Measurements from ENCODE around the gene MTMR1. TPM values are rescaled to one million over a fixed set of nuclear protein-coding genes. Genes with fewer than 3 reads are reported as not detected.

The MTMR1 gene
- total RNA-seq, 1 experiment from 2014 or later = 36.1 TPM

DNA sequence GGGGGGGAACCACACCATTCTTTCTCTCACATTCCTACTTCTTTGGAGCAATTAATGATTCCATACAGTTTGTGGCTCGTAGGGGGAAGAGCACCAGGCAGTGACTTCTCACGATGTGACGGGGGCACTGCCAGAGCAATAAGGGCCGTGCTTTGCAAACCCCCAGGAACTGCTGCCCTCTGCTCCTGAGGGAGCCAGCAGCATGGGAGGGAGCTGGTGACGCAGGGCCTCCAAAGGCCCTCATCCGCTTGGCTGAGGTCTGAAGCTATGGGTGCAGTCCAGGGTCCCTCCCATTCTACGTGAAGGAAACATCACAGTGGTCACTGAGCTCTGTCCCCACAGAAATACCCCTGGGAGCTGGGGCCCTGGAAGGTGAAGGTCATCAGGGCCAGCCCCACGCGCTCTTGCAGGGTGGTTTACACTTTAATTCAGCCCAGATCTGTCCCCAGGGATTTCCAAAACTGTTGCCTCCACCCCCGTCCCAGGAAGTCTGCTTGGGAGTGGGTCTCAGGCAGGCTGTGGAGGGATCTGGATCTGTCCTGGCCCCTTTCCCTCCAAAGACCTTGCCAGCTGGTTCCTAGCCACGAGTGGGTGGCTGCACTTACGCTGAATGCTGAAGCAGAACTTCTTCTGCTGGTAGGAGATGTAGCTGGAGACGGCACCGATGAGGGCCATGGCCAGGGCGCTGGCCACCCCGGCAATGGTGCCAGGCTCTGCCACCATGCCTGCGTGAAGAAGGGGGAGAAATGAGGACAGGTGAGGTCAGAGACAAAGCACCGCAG, 82.6 kb downstream of the MTMR1 start (continued):
- TF ChIP-seq SIN3A (IDR thresholded peaks at IDR 0.05; ENCODE audit: borderline replicate concordance, insufficient read depth, low read depth, low read length) = no peak

DNA sequence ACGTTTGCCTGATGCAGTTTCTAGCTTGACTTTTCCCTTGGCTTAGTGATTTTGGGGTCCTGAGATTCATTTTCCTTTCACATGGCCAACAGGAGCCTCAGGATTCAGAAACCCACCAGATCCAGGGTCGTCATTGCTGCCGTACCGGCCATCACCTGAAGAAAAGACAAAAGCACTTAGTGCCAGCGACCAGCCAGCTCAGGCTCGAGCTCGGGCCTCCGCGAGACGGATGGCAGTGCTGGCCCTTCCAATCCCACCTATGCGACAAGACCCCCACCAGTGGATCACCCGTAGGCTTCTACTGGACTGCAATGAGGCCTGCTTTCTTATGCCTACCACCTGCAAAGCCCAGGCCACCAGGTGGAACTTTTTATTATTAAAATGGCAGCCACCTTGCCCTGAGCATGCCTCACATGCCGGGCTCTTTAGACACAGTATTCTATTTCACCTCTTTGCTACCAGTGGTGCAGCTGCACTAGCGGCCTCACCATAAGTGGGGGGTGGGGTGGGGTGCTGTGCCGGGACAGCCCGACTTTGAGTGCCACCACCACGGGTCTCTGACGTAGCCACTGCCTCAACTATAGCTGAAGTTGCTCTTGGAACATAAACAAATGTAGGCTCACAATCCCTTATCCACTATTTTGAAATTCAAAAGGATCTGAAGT, 84.3 kb downstream of the MTMR1 start:
- Histone ChIP-seq H3K36me3 (ENCODE audit: control insufficient read depth, insufficient read depth, low read length) (no peaks in the 10 kb centered on the region), H3K9me3 (ENCODE audit: control insufficient read depth, insufficient read depth, low read depth, low read length) (no peaks in the 10 kb centered on the region), H3K27ac (ENCODE audit: low read length) (no peak overlapping the region), H3K4me1 (ENCODE audit: control insufficient read depth, insufficient read depth, low read length) (no peaks in the 10 kb centered on the region), H3K27me3 (ENCODE audit: control insufficient read depth, insufficient read depth, low read length) (no peaks in the 10 kb centered on the region), H3K4me3 (ENCODE audit: low read depth in 2 of 2, low read length in 2 of 2) (no peak overlapping the region)
- in situ Hi-C loops (cut with HindIII; ENCODE audit: low pct_unique_long_range_greater_than_20kb, low sequenced_read_pairs) = no loop called here
- TF ChIP-seq TCF7L2 (IDR thresholded peaks at IDR 0.05; ENCODE audit: low read depth, low read length) (no peak), POLR2AphosphoS5 (IDR thresholded peaks at IDR 0.05; ENCODE audit: low read depth, low read length) (no peak), SIN3A (IDR thresholded peaks at IDR 0.05; ENCODE audit: borderline replicate concordance, insufficient read depth, low read depth, low read length) (no peak)
- TF ChIP-seq, protein P1, sequence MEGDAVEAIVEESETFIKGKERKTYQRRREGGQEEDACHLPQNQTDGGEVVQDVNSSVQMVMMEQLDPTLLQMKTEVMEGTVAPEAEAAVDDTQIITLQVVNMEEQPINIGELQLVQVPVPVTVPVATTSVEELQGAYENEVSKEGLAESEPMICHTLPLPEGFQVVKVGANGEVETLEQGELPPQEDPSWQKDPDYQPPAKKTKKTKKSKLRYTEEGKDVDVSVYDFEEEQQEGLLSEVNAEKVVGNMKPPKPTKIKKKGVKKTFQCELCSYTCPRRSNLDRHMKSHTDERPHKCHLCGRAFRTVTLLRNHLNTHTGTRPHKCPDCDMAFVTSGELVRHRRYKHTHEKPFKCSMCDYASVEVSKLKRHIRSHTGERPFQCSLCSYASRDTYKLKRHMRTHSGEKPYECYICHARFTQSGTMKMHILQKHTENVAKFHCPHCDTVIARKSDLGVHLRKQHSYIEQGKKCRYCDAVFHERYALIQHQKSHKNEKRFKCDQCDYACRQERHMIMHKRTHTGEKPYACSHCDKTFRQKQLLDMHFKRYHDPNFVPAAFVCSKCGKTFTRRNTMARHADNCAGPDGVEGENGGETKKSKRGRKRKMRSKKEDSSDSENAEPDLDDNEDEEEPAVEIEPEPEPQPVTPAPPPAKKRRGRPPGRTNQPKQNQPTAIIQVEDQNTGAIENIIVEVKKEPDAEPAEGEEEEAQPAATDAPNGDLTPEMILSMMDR (IDR thresholded peaks at IDR 0.05) = no peak
- TF ChIP-seq, protein P2, sequence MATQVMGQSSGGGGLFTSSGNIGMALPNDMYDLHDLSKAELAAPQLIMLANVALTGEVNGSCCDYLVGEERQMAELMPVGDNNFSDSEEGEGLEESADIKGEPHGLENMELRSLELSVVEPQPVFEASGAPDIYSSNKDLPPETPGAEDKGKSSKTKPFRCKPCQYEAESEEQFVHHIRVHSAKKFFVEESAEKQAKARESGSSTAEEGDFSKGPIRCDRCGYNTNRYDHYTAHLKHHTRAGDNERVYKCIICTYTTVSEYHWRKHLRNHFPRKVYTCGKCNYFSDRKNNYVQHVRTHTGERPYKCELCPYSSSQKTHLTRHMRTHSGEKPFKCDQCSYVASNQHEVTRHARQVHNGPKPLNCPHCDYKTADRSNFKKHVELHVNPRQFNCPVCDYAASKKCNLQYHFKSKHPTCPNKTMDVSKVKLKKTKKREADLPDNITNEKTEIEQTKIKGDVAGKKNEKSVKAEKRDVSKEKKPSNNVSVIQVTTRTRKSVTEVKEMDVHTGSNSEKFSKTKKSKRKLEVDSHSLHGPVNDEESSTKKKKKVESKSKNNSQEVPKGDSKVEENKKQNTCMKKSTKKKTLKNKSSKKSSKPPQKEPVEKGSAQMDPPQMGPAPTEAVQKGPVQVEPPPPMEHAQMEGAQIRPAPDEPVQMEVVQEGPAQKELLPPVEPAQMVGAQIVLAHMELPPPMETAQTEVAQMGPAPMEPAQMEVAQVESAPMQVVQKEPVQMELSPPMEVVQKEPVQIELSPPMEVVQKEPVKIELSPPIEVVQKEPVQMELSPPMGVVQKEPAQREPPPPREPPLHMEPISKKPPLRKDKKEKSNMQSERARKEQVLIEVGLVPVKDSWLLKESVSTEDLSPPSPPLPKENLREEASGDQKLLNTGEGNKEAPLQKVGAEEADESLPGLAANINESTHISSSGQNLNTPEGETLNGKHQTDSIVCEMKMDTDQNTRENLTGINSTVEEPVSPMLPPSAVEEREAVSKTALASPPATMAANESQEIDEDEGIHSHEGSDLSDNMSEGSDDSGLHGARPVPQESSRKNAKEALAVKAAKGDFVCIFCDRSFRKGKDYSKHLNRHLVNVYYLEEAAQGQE (IDR thresholded peaks at IDR 0.05; ENCODE audit: insufficient read depth in 1 of 2, low read depth in 2 of 2, low read length in 1 of 2) = no peak
- BruUV-seq (replicated peaks) = no TSS peak
- DNase-seq (ENCODE audit: low read depth, low spot score) (no peak), ATAC-seq (no peak)
- ChIA-PET CTCF (no interaction called here), POLR2A (no interaction called here)
- intact Hi-C loops (cut with micrococcal nuclease; ENCODE audit: unreplicated experiment) = loop anchor here (10.0 kb wide), 1 partner anchor 107 kb away; no protein-coding TSS in a partner anchor

DNA sequence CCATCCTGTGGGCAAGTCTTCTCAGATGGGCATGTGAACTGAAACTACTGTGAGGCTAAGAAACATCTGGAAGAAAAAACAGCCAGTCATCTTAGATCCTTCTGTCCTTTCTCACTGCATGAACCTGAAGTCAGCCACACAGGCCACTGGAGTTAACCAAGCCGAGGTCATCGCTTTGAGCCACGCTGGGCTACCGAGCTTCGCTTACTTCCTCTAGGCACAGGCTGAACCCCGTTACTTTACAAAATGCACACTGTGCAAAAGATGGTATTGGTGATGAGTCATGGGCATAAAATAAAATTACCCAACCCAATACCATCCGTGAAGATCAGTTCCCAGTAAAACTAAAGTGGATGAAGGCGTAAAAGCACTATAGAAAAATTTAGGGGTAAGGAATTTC, 86.2 kb downstream of the MTMR1 start:
- no peaks in the 10 kb centered on the region for H3K27me3 ChIP-seq (ENCODE audit: control insufficient read depth, insufficient read depth, low read length)
- intact Hi-C loops (cut with micrococcal nuclease; ENCODE audit: unreplicated experiment) = loop anchor here (10.0 kb wide), 1 partner anchor 105 kb away; no protein-coding TSS in a partner anchor
- ATAC-seq = no peak
- BruUV-seq (replicated peaks) = no TSS peak
- TF ChIP-seq, protein P2 (IDR thresholded peaks at IDR 0.05; ENCODE audit: insufficient read depth in 1 of 2, low read depth in 2 of 2, low read length in 1 of 2) = no peak
- TF ChIP-seq TCF7L2 (IDR thresholded peaks at IDR 0.05; ENCODE audit: low read depth, low read length) (no peak), SIN3A (IDR thresholded peaks at IDR 0.05; ENCODE audit: borderline replicate concordance, insufficient read depth, low read depth, low read length) (no peak), POLR2AphosphoS5 (IDR thresholded peaks at IDR 0.05; ENCODE audit: low read depth, low read length) (no peak)
- TF ChIP-seq, protein P1 (IDR thresholded peaks at IDR 0.05) = no peak
- H3K9me3 ChIP-seq (ENCODE audit: control insufficient read depth, insufficient read depth, low read depth, low read length) = no peaks in the 10 kb centered on the region
- no peaks in the 10 kb centered on the region for H3K4me1 ChIP-seq (ENCODE audit: control insufficient read depth, insufficient read depth, low read length)
- ChIA-PET POLR2A (interaction anchor here (0.6 kb wide), 1 partner anchor 159 kb away, joined by 7 read pairs; no protein-coding TSS in a partner anchor), CTCF (no interaction called here)
- DNase-seq (ENCODE audit: low read depth, low spot score) = no peak
- in situ Hi-C loops (cut with HindIII; ENCODE audit: low pct_unique_long_range_greater_than_20kb, low sequenced_read_pairs) = no loop called here
- H3K4me3 ChIP-seq (ENCODE audit: low read depth in 2 of 2, low read length in 2 of 2) = no peak overlapping the region
- no peak overlapping the region for H3K27ac ChIP-seq (ENCODE audit: low read length)
- H3K36me3 ChIP-seq (ENCODE audit: control insufficient read depth, insufficient read depth, low read length) = no peaks in the 10 kb centered on the region
